Vagina (tissue), 2 donors: ENCODE data around the gene MISFA. TPM values are rescaled to one million over a fixed set of nuclear protein-coding genes. Genes with fewer than 3 reads are reported as not detected.

Source experiments
- DNase-seq, 2 donors: peaks; one replicate each; pipeline ENCODE4 v3.0.0-alpha.2; 2017; ENCODE audit errors: extremely low spot score in 2 of 2
- H3K27ac ChIP-seq: fragments of 200-600 bp; sonication (generic); one replicate; pipeline ENCODE4 v1.5.1; 2019
- H3K27me3 ChIP-seq: fragments of 200-600 bp; sonication (generic); one replicate; pipeline ENCODE4 v1.5.1; 2019
- H3K36me3 ChIP-seq, 2 donors: fragments of 200-600 bp; sonication (generic); one replicate each; pipeline ENCODE4 v1.5.1; 2017 to 2019
- H3K4me1 ChIP-seq: fragments of 200-600 bp; sonication (generic); one replicate; pipeline ENCODE4 v1.5.1; 2019
- H3K4me3 ChIP-seq, 2 donors: fragments of 200-600 bp; sonication (generic); 1 replicate in 1 of 2; 2 replicates in 1 of 2; pipeline ENCODE4 v1.5.1; 2016 to 2019
- H3K9me3 ChIP-seq: fragments of 200-600 bp; sonication (generic); one replicate; pipeline ENCODE4 v1.5.1; 2019
- CTCF ChIP-seq, 3 experiments: fragments of 450-650 bp in 2 of 3; fragments of 200-600 bp in 1 of 3; sonication (generic) in 1 of 3; IDR thresholded peaks; one replicate each; pipeline ENCODE4 v1.5.1; 2017 to 2019; ENCODE audit warnings: antibody characterized with exemption in 3 of 3, mild to moderate bottlenecking in 2 of 3, moderate library complexity in 2 of 3
- POLR2A ChIP-seq, 2 donors: fragments of 450-650 bp; IDR thresholded peaks; one replicate each; pipeline ENCODE4 v1.6.1; 2017; ENCODE audit warnings: antibody characterized with exemption in 2 of 2, mild to moderate bottlenecking in 2 of 2, moderate library complexity in 2 of 2
- POLR2AphosphoS5 ChIP-seq, 2 donors: sonication (generic); formaldehyde crosslinking; IDR thresholded peaks; one replicate each; pipeline ENCODE4 v1.9.0; 2017; ENCODE audit warnings: antibody characterized with exemption in 2 of 2, mild to moderate bottlenecking in 2 of 2, low read depth in 1 of 2; ENCODE audit not compliant: insufficient read depth in 1 of 2
- intact Hi-C: fragments of 100-400 bp; cut with DNase I; formaldehyde crosslinking; loops from one replicate; pipeline ENCODE4 v1.15.1; 2023
- total RNA-seq: library from RNA; depleted of rRNA; stranded (reverse); fragments of >200 nt; gene quantifications from one replicate; pipeline ENCODE4 v1.2.3, GENCODE V29; 2016

MISFA gene
- total RNA-seq, 1 donor from 2014 or later, result not detected

- no peak for DNase-seq
- peaks cover 24% of the 10 kb centered on the region for H3K4me1 ChIP-seq
- no peak overlapping the region for H3K4me3 ChIP-seq
- no peak for TF ChIP-seq POLR2AphosphoS5 (IDR thresholded peaks at IDR 0.05; ENCODE audit: insufficient read depth in 1 of 2, low read depth in 1 of 2)
- no peak for TF ChIP-seq POLR2A (IDR thresholded peaks at IDR 0.05)
- TF ChIP-seq CTCF (IDR thresholded peaks at IDR 0.05), result no peak
- no peak overlapping the region for H3K27ac ChIP-seq
- peaks cover 3 to 28% of the 10 kb centered on the region in 2 donors for H3K36me3 ChIP-seq
- no peaks in the 10 kb centered on the region for H3K9me3 ChIP-seq
- no peaks in the 10 kb centered on the region for H3K27me3 ChIP-seq
- intact Hi-C loops, result no loop called here
Observed at GRCh38 chr11:18617688-18618341, 18.2 kb downstream of the MISFA start.

- intact Hi-C loops, result no loop called here
- H3K27me3 ChIP-seq, result no peaks in the 10 kb centered on the region
- peaks cover 0 to 24% of the 10 kb centered on the region in 2 donors for H3K36me3 ChIP-seq
- H3K4me1 ChIP-seq, result peaks cover 24% of the 10 kb centered on the region
- TF ChIP-seq POLR2AphosphoS5 (IDR thresholded peaks at IDR 0.05; ENCODE audit: insufficient read depth in 1 of 2, low read depth in 1 of 2), result no peak
- H3K27ac ChIP-seq, result no peak overlapping the region
- H3K9me3 ChIP-seq, result no peaks in the 10 kb centered on the region
- no peak for DNase-seq
- H3K4me3 ChIP-seq, result no peak overlapping the region
Observed at GRCh38 chr11:18618342-18619025, 18.9 kb downstream of the MISFA start.

- intact Hi-C loops, result no loop called here
- Histone ChIP-seq H3K27me3 (no peaks in the 10 kb centered on the region), H3K4me1 (peaks cover 31% of the 10 kb centered on the region), H3K27ac (no peak overlapping the region), H3K4me3 (no peak overlapping the region), H3K9me3 (no peaks in the 10 kb centered on the region), H3K36me3 (no peaks in the 10 kb centered on the region)
- TF ChIP-seq POLR2AphosphoS5 (IDR thresholded peaks at IDR 0.05; ENCODE audit: insufficient read depth in 1 of 2, low read depth in 1 of 2), result no peak
- no peak for TF ChIP-seq POLR2A (IDR thresholded peaks at IDR 0.05)
- no peak for TF ChIP-seq CTCF (IDR thresholded peaks at IDR 0.05)
- no peak for DNase-seq
Observed at GRCh38 chr11:18623707-18624106, 24.1 kb downstream of the MISFA start.

GRCh38 chr11:18624161-18624560 lies 24.6 kb downstream of the MISFA start:
- no peaks in the 10 kb centered on the region for H3K9me3 ChIP-seq
- H3K27me3 ChIP-seq, result no peaks in the 10 kb centered on the region
- intact Hi-C loops, result no loop called here
- TF ChIP-seq POLR2A (IDR thresholded peaks at IDR 0.05), result no peak
- TF ChIP-seq CTCF (IDR thresholded peaks at IDR 0.05), result no peak
- DNase-seq, result no peak
- H3K27ac ChIP-seq, result no peak overlapping the region
- H3K4me1 ChIP-seq, result peaks cover 31% of the 10 kb centered on the region
- no peak overlapping the region for H3K4me3 ChIP-seq
- no peaks in the 10 kb centered on the region for H3K36me3 ChIP-seq

GRCh38 chr11:18632841-18633240 lies 33.3 kb downstream of the MISFA start:
- TF ChIP-seq POLR2AphosphoS5 (IDR thresholded peaks at IDR 0.05; ENCODE audit: insufficient read depth in 1 of 2, low read depth in 1 of 2), result no peak
- TF ChIP-seq POLR2A (IDR thresholded peaks at IDR 0.05), result no peak
- no peak for TF ChIP-seq CTCF (IDR thresholded peaks at IDR 0.05)
- intact Hi-C loops, result loop anchor here (10.0 kb wide), 1 partner anchor 92 kb away; the partner anchor contains the start of gene IGSF22

More at GRCh38 chr11:18632841-18633240, 33.3 kb downstream of the MISFA start:
- no peaks in the 10 kb centered on the region for H3K27me3 ChIP-seq
- H3K4me1 ChIP-seq, result peaks cover 27% of the 10 kb centered on the region
- H3K9me3 ChIP-seq, result no peaks in the 10 kb centered on the region
- no peak overlapping the region for H3K27ac ChIP-seq
- no peaks in the 10 kb centered on the region for H3K36me3 ChIP-seq
- no peak for DNase-seq
- peak overlapping the region; percentile 61 to 69 for H3K4me3 ChIP-seq
